HEK293 (cell line): ENCODE data around the gene F3.

Experiments
- CTCF ChIA-PET: fragments of 350-600 bp; formaldehyde crosslinking; extraction: SDS; loops from one replicate; lab custom pipeline; 2021; ENCODE audit warnings: antibody characterized with exemption; lab: Yijun Ruan, JAX
- POLR2A ChIA-PET: fragments of 300-600 bp; formaldehyde crosslinking; extraction: SDS; loops from one replicate; lab custom pipeline; 2020; ENCODE audit warnings: antibody characterized with exemption, inconsistent platforms; lab: Yijun Ruan, JAX
- H3K27ac ChIP-seq: fragments of 200-500 bp; sonication (Bioruptor generic); 2 replicates; pipeline ENCODE4 v1.5.1; 2014; ENCODE audit warnings: low read depth, low read length, control low read depth, inconsistent platforms; ENCODE audit errors: extremely low read depth
- H3K36me3 ChIP-seq, 2 experiments: fragments of 200-500 bp in 1 of 2; sonication (Bioruptor generic) in 1 of 2; 1 replicate in 1 of 2; 2 replicates in 1 of 2; pipeline ENCODE4 v1.5.1; 2014 to 2017; ENCODE audit warnings: inconsistent platforms in 2 of 2, low read length in 2 of 2; ENCODE audit not compliant: control insufficient read depth in 2 of 2, insufficient read depth in 1 of 2
- H3K4me1 ChIP-seq: fragments of 200-500 bp; sonication (Bioruptor generic); 2 replicates; pipeline ENCODE4 v1.5.1; 2014; ENCODE audit warnings: mild to moderate bottlenecking, low read length, inconsistent platforms; ENCODE audit not compliant: control insufficient read depth, insufficient read depth
- H3K4me3 ChIP-seq: 2 replicates; pipeline ENCODE4 v1.5.1; 2011; ENCODE audit warnings: low read depth, mild to moderate bottlenecking, control low read depth, low read length, moderate library complexity
- H3K9me3 ChIP-seq: fragments of 200-500 bp; sonication (Bioruptor generic); 2 replicates; pipeline ENCODE4 v1.5.1; 2014; ENCODE audit warnings: low read depth, low read length, inconsistent platforms; ENCODE audit not compliant: control insufficient read depth, insufficient read depth
- PRDM4 ChIP-seq: fragments of 450-650 bp; formaldehyde crosslinking; IDR thresholded peaks from 2 replicates; pipeline ENCODE4 v1.5.1; 2017; ENCODE audit warnings: missing biosample characterization, missing genetic modification characterization
- REST ChIP-seq: fragments of 450-650 bp; formaldehyde crosslinking; IDR thresholded peaks from 2 replicates; pipeline ENCODE4 v1.5.1; 2016; ENCODE audit warnings: missing biosample characterization, missing genetic modification characterization
- ZBTB1 ChIP-seq: fragments of 450-650 bp; formaldehyde crosslinking; IDR thresholded peaks from 2 replicates; pipeline ENCODE4 v1.5.1; 2016; ENCODE audit warnings: missing biosample characterization, missing genetic modification characterization
- ZIC2 ChIP-seq: fragments of 450-650 bp; formaldehyde crosslinking; IDR thresholded peaks from 2 replicates; pipeline ENCODE4 v1.5.1; 2016; ENCODE audit warnings: missing biosample characterization, missing genetic modification characterization
- ZNF114 ChIP-seq: fragments of 450-650 bp; formaldehyde crosslinking; IDR thresholded peaks from 2 replicates; pipeline ENCODE4 v1.5.0; 2017; ENCODE audit warnings: missing biosample characterization, missing genetic modification characterization
- ZNF2 ChIP-seq: fragments of 450-650 bp; formaldehyde crosslinking; IDR thresholded peaks from 2 replicates; pipeline ENCODE4 v1.5.1; 2016; ENCODE audit warnings: missing biosample characterization, missing genetic modification characterization
- ZNF335 ChIP-seq: fragments of 450-650 bp; formaldehyde crosslinking; conservative IDR thresholded peaks from 2 replicates; pipeline ENCODE4 v1.5.1; 2016; ENCODE audit warnings: missing biosample characterization, missing genetic modification characterization
- ZNF548 ChIP-seq: fragments of 450-650 bp; formaldehyde crosslinking; IDR thresholded peaks from 2 replicates; pipeline ENCODE4 v1.5.1; 2016; ENCODE audit warnings: missing biosample characterization, missing genetic modification characterization
- ZNF600 ChIP-seq: fragments of 450-650 bp; formaldehyde crosslinking; IDR thresholded peaks from 2 replicates; pipeline ENCODE4 v1.5.1; 2016; ENCODE audit warnings: missing biosample characterization, missing genetic modification characterization
- ZNF670 ChIP-seq: fragments of 450-650 bp; formaldehyde crosslinking; IDR thresholded peaks from 2 replicates; pipeline ENCODE4 v1.5.1; 2016; ENCODE audit warnings: missing biosample characterization, missing genetic modification characterization, low read depth
- ZNF677 ChIP-seq: fragments of 450-650 bp; IDR thresholded peaks from 2 replicates; pipeline ENCODE4 v1.5.0; 2018; ENCODE audit warnings: missing biosample characterization, mild to moderate bottlenecking, missing genetic modification characterization, moderate library complexity
- TF ChIP-seq, protein P1 (sequence below): fragments of 450-650 bp; formaldehyde crosslinking; IDR thresholded peaks from 2 replicates; pipeline ENCODE4 v1.5.1; 2016; ENCODE audit warnings: missing biosample characterization, missing genetic modification characterization
- TF ChIP-seq, protein P2 (sequence below): fragments of 450-650 bp; formaldehyde crosslinking; IDR thresholded peaks from 2 replicates; pipeline ENCODE4 v1.5.1; 2017; ENCODE audit warnings: missing biosample characterization, missing genetic modification characterization
- TF ChIP-seq, protein P3 (sequence below): IDR thresholded peaks from 2 replicates; pipeline ENCODE4 v1.6.1; 2011; ENCODE audit warnings: mild to moderate bottlenecking, low read depth, low read length, borderline replicate concordance
- TF ChIP-seq, protein P4 (sequence below): fragments of 450-650 bp; IDR thresholded peaks from 2 replicates; pipeline ENCODE4 v1.5.1; 2018; ENCODE audit warnings: missing biosample characterization, missing genetic modification characterization
- TF ChIP-seq, protein P5 (sequence below): fragments of 450-650 bp; formaldehyde crosslinking; IDR thresholded peaks from 2 replicates; pipeline ENCODE4 v1.5.1; 2016; ENCODE audit warnings: missing biosample characterization, missing genetic modification characterization
- TF ChIP-seq, protein P6 (sequence below): fragments of 450-650 bp; formaldehyde crosslinking; IDR thresholded peaks from 2 replicates; pipeline ENCODE4 v1.5.1; 2016; ENCODE audit warnings: missing biosample characterization, missing genetic modification characterization, low read depth

F3 gene

GRCh38 chr1:94542088-94542870 lies 720 bp upstream of the F3 start (continued):
- TF ChIP-seq PRDM4 (tag by site-specific recombination) (no peak), ZNF670 (tag by site-specific recombination) (no peak), ZNF677 (tag by site-specific recombination) (no peak), ZNF2 (tag by site-specific recombination) (no peak), REST (tag by site-specific recombination) (no peak)
- TF ChIP-seq, protein P1, sequence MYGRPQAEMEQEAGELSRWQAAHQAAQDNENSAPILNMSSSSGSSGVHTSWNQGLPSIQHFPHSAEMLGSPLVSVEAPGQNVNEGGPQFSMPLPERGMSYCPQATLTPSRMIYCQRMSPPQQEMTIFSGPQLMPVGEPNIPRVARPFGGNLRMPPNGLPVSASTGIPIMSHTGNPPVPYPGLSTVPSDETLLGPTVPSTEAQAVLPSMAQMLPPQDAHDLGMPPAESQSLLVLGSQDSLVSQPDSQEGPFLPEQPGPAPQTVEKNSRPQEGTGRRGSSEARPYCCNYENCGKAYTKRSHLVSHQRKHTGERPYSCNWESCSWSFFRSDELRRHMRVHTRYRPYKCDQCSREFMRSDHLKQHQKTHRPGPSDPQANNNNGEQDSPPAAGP (tag by site-specific recombination): no peak

- no peaks in the 10 kb centered on the region for H3K9me3 ChIP-seq
- no peak overlapping the region; the same call in 1 of the 2 replicates for H3K27ac ChIP-seq
- peaks cover 0 to 22% of the 10 kb centered on the region in 2 experiments; a peak in 2 of 3 replicates for H3K36me3 ChIP-seq
- ChIA-PET CTCF (interaction anchor here (0.6 to 2.8 kb wide), 6 partner anchors 9 to 501 kb away, joined by 3 to 7 read pairs (median 4); no protein-coding TSS in a partner anchor), POLR2A (interaction anchor here (2.0 kb wide), 1 partner anchor 20 kb away, joined by 9 read pairs; no protein-coding TSS in a partner anchor)
- H3K4me1 ChIP-seq: peaks cover 4% of the 10 kb centered on the region; the same call in 1 of the 2 replicates
- H3K4me3 ChIP-seq: peak overlapping the region; percentile 78
- TF ChIP-seq, protein P2, sequence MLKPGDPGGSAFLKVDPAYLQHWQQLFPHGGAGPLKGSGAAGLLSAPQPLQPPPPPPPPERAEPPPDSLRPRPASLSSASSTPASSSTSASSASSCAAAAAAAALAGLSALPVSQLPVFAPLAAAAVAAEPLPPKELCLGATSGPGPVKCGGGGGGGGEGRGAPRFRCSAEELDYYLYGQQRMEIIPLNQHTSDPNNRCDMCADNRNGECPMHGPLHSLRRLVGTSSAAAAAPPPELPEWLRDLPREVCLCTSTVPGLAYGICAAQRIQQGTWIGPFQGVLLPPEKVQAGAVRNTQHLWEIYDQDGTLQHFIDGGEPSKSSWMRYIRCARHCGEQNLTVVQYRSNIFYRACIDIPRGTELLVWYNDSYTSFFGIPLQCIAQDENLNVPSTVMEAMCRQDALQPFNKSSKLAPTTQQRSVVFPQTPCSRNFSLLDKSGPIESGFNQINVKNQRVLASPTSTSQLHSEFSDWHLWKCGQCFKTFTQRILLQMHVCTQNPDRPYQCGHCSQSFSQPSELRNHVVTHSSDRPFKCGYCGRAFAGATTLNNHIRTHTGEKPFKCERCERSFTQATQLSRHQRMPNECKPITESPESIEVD (tag by site-specific recombination): no peak
- no peak for TF ChIP-seq ZNF114 (tag by site-specific recombination)
- peak; percentile 58; the same call in 1 of the 2 replicates for TF ChIP-seq ZNF600 (tag by site-specific recombination)
- TF ChIP-seq, protein P3, sequence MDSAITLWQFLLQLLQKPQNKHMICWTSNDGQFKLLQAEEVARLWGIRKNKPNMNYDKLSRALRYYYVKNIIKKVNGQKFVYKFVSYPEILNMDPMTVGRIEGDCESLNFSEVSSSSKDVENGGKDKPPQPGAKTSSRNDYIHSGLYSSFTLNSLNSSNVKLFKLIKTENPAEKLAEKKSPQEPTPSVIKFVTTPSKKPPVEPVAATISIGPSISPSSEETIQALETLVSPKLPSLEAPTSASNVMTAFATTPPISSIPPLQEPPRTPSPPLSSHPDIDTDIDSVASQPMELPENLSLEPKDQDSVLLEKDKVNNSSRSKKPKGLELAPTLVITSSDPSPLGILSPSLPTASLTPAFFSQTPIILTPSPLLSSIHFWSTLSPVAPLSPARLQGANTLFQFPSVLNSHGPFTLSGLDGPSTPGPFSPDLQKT: no peak
- no peak for TF ChIP-seq ZBTB1 (tag by site-specific recombination)
- TF ChIP-seq, protein P4, sequence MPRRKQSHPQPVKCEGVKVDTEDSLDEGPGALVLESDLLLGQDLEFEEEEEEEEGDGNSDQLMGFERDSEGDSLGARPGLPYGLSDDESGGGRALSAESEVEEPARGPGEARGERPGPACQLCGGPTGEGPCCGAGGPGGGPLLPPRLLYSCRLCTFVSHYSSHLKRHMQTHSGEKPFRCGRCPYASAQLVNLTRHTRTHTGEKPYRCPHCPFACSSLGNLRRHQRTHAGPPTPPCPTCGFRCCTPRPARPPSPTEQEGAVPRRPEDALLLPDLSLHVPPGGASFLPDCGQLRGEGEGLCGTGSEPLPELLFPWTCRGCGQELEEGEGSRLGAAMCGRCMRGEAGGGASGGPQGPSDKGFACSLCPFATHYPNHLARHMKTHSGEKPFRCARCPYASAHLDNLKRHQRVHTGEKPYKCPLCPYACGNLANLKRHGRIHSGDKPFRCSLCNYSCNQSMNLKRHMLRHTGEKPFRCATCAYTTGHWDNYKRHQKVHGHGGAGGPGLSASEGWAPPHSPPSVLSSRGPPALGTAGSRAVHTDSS (tag by site-specific recombination): no peak
- TF ChIP-seq ZNF335 (tag by site-specific recombination): peak; percentile 35; the same call in 1 of the 2 replicates
- TF ChIP-seq ZNF548: no peak
- TF ChIP-seq, protein P5, sequence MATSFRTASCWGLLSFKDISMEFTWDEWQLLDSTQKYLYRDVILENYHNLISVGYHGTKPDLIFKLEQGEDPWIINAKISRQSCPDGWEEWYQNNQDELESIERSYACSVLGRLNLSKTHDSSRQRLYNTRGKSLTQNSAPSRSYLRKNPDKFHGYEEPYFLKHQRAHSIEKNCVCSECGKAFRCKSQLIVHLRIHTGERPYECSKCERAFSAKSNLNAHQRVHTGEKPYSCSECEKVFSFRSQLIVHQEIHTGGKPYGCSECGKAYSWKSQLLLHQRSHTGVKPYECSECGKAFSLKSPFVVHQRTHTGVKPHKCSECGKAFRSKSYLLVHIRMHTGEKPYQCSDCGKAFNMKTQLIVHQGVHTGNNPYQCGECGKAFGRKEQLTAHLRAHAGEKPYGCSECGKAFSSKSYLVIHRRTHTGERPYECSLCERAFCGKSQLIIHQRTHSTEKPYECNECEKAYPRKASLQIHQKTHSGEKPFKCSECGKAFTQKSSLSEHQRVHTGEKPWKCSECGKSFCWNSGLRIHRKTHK: peak; percentile 87
- TF ChIP-seq, protein P6, sequence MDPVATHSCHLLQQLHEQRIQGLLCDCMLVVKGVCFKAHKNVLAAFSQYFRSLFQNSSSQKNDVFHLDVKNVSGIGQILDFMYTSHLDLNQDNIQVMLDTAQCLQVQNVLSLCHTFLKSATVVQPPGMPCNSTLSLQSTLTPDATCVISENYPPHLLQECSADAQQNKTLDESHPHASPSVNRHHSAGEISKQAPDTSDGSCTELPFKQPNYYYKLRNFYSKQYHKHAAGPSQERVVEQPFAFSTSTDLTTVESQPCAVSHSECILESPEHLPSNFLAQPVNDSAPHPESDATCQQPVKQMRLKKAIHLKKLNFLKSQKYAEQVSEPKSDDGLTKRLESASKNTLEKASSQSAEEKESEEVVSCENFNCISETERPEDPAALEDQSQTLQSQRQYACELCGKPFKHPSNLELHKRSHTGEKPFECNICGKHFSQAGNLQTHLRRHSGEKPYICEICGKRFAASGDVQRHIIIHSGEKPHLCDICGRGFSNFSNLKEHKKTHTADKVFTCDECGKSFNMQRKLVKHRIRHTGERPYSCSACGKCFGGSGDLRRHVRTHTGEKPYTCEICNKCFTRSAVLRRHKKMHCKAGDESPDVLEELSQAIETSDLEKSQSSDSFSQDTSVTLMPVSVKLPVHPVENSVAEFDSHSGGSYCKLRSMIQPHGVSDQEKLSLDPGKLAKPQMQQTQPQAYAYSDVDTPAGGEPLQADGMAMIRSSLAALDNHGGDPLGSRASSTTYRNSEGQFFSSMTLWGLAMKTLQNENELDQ (tag by site-specific recombination): no peak
- TF ChIP-seq ZIC2 (tag by site-specific recombination): no peak
Measured at GRCh38 chr1:94540440-94541245, 916 bp downstream of the F3 start.
